Mesenteric fat pad (tissue), 1 donor: ENCODE measurements around the gene IER3. TPM values are rescaled to one million over a fixed set of nuclear protein-coding genes. Genes with fewer than 3 reads are reported as not detected.
"Not testable (repeated sequence)": the region's sequence is repeated elsewhere in the genome, so short reads cannot be mapped to it uniquely, and the experiment has no call there.

ENCODE experiments used
- DNase-seq: peaks from one replicate; pipeline ENCODE4 v3.0.0-alpha.2; 2020; ENCODE audit warnings: low spot score
- total RNA-seq: library from RNA; stranded (reverse); fragmentation: NEBNext Ultra II Directional; extraction: Animal tissue kit (Norgen Biotek cat#: 25700); gene quantifications from one replicate; pipeline ENCODE4 v1.2.1, GENCODE V29; 2021
- donor health status: DM: yes; HTN: yes; CAD: no.

The IER3 gene
- total RNA-seq, 1 donor from 2014 or later: 146 TPM

GRCh38 chr6:30769088-30769852 is 24.9 kb upstream of the IER3 start:
- DNase-seq: no peak

DNA sequence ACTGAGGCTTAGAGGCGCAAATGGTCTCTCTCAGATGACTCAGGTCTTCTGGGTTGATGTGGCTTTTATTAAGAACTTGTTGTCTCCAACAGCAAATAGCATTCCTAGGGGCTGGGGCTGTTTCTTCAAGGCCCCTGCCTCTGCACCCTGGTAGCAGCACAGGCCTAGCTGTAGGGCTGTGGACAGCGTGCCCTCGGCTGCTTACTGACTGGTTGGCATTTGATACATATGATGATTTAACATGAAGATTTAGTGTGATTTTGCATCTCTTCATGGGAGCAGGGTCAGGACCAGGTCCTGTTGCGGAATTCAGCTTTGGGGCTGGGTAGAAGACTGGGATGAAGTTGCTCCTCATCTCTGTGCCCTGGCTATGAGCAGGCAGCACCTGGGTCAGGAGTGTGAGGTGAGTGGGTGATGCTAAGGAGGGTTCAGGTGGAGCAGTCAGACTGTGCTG is 24.3 kb upstream of the IER3 start:
- no peak for DNase-seq

DNA sequence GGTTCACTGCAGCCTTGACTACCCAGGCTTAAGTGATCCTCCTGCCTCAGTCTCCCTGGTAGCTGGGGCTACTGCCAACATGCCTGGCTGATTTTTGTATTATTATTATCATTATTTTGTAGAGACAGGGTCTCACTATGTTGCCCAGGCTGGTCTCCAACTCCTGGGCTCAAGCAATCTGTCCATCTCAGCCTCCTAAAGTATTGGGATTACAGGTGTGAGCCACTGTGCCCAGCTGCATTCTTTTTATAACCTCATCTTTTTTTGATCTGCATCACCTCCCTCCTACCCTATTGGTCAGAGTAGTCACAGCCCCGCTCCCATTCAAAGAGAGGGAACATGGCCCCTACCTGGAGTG is 23.6 kb upstream of the IER3 start:
- DNase-seq: no peak

DNA sequence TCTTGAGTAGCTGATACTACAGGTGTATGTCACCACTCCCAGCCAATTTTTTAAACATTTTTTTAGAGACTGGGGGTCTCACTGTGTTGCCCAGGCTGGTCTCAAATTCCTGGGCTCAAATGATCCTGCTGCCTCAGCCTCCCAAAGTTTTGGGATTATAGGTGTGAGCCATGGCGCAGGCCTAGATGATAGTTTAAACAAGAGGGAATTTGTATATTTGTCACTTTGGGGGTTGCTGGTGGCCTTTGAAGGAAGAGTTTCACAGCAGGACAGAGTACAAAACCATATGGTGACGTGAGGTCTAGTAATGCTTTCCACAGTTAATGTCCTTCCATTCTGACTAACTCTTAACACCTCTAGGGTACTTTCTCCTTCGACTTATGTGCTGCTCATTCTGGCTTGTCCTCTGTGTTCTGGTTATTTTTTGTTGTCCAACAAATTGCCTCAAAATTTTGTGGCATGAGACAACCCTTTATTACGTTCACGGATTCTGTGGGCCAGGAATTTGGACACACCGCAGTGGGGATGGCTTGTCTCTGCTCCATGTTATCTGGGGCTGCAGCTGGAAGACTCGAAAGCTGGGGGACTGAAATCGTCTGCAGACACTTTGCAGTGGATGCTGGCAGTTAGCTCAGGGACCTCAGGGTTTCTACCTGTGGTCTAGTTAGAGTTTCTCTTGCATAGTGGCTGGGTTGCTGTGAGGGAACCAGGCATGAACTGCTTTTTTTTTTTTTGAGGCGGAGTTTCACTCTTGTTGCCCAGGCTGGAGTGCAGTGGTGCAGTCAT is 23.0 kb upstream of the IER3 start:
- no peak for DNase-seq

GRCh38 chr6:30766461-30767157 is 22.3 kb upstream of the IER3 start:
- DNase-seq: no peak

GRCh38 chr6:30765495-30765894 is 21.1 kb upstream of the IER3 start:
- not testable (repeated sequence) for DNase-seq

GRCh38 chr6:30764490-30765043 is 20.2 kb upstream of the IER3 start:
- DNase-seq: not testable (repeated sequence)

- DNase-seq: no peak
These were observed 19.5 kb upstream of the IER3 start for GRCh38 chr6:30763618-30764489.

- DNase-seq: no peak
These were observed 18.8 kb upstream of the IER3 start for GRCh38 chr6:30763155-30763617.

GRCh38 chr6:30761791-30762429 is 17.6 kb upstream of the IER3 start:
- DNase-seq: no peak

- DNase-seq: no peak
These were observed 16.2 kb upstream of the IER3 start for GRCh38 chr6:30760549-30760948.

DNA sequence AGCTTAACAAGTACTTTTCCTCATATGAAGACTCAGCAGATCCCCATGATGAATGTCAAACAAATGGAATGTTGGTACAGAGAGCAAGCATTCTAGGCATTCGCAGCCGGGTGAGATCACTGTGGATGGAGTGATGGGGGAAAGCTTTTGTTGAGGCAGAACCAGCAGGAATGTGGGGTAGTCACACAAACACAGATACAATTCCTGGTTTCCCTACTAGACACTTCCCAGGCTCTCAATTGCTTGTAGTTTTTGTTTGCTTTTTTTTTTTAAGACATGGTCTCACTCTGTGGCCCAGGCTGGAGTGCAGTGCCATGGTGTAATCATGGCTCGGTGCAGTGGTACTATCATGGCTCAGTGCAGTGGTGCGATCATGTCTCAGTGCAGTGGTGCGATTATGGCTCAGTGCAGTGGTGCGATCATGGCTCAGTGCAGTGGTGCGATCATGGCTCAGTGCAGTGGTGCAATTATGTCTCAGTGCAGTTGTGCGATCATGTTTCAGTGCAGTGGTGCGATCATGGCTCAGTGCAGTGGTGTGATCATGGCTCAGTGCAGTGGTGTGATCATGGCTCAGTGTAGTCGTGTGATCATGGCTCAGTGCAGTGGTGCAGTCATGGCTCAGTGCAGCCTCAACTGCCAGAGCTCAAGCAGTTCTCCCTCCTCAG is 15.4 kb upstream of the IER3 start:
- DNase-seq: no peak

DNA sequence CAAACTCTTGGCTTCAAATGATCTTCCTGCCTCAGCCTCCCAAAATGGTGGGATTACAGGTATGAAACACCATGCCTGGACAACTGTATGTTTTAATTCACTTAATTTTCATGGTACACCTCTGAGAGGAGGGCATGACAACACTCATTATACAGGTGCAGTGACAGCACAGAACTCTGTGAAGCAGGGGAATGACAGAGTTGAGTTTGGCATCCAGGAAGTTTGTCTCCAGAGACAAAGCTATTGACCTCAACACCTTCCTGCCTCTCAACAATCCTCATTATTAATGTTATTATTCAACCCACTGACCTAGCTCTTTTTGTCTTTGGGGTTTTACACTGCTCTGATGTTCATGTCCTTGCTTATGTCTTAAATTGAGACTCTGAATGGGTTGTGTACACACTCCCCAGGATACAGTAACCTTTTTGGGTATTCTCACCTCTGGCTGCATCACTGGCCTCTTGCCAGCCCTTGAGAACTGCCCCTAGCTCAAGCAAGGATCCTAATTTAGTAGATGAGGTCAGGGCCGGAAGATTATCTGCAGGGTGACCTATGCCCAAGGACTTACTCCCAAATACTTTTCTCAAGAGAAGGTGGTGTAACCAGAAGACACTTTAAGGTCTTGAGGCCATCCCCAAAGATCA is 13.0 kb upstream of the IER3 start:
- DNase-seq: no peak

GRCh38 chr6:30756405-30757003 is 12.2 kb upstream of the IER3 start:
- DNase-seq: not testable (repeated sequence)

GRCh38 chr6:30754631-30755030 is 10.3 kb upstream of the IER3 start:
- DNase-seq: no peak

DNA sequence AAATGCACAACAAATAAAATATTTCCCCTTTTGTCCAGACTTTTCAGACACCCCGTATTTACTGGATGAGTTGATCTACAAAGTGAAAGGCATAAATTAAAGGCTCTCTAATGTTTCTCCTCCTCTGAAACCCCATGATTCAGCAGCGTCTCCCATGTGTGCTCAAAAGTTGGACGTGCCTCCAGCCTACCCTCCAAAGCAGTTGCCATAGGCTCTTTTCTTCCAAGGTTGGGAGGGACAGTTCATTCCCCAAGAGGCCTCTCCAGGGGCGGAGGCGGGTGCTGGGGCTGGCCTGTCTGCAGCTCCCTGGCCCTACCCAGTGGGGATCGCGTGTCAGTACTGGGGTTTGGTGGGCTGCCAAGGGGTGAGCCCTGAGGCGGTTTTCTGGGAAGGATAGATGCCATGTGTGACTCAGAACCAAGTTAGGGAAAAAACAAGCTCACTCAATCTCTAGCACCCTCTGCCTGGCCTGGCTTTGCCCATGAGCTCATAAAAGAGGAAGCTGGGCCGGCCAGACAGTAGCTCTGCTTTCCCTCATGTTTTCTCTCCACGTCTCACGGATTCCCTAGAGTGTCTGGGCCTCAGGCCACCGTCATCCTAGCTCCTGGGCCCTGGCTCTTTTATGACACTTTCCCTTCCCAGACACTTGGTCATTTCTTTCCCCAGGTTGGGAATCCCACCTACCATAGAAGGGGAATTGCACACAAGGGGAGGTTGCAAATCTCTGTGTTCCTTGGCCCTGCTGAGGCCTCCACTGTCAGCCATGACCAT is 8.0 kb upstream of the IER3 start:
- DNase-seq: peak; percentile 95

DNA sequence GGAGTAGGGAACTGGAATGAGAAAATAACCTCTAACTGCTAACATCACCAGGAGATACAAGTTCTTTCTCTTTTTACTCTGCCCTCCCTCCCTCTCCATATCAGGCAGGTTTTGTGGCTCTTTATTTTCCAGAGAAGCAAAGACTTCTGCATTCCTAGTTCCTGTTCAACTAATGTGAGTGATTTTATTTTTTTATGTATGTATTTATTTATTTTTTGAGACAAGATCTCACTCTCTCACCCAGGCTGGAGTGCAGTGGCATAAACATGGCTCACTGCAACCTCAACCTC is 6.0 kb upstream of the IER3 start:
- DNase-seq: no peak
